DMS114 treated with DMSO at 0.1 percent for 48 hours (cell line): ENCODE data around the gene ARPC5L.
"Not testable (repeated sequence)": the region's sequence is repeated elsewhere in the genome, so short reads cannot be mapped to it uniquely, and the experiment has no call there.

Experiments used
- DNase-seq: peaks from one replicate; lab custom pipeline; 2025; ENCODE audit not compliant: unreplicated experiment; lab: John Stamatoyannopoulos, UW

The ARPC5L gene

DNA sequence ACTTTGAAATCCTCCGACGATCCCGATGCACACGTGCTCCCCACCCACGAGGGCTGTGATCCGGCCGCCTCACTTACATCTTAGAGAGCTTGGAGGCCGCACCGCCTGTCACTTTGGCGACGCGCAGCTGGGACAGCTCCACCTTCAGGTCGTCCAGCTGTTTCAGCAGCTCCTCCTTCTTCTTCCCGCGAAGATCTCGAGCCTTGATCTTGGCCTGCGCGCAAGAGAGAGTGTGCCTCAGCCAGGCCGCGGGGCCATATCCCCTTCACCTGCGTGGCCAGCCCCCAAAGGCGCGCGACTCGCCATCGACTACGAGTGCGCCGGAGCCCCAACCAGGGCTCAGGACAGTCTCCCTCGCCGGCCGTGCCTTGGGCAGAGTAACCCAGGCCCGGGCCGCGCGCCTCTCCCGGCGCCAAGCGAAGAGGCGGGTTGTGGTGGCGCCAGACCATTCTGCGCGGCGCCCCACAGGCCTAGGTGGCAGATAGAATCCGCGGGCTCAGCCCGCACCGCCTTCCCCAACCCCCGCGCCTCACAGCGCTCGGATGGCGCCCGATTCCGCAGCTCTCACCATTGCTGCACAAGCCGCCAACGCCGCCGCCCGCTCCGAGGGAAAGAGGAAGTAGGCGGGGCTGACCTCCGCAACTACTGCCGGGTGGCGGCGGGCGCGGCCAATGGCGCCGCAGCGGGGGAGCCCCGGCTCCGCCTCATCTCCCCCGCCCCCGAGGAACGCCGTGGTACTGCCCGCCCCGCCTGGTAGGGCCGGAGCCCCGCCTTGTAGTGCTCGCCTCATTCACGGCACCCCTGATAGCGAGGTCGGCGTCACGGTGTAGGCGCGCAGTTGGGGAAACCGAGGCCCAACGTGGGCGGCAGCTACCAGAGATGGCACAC is at the start of gene ARPC5L, which contains the start of gene RPL35:
TSS of gene ARPC5L (plus strand) at position 789 of the 888 bp plus-strand sequence. CDS start 7,161 bp downstream, outside the sequence.
TSS of gene RPL35 (minus strand) at position 616 of the 888 bp plus-strand sequence. CDS start at position 571, 45 bp downstream.
- peak; percentile 80 for DNase-seq

DNA sequence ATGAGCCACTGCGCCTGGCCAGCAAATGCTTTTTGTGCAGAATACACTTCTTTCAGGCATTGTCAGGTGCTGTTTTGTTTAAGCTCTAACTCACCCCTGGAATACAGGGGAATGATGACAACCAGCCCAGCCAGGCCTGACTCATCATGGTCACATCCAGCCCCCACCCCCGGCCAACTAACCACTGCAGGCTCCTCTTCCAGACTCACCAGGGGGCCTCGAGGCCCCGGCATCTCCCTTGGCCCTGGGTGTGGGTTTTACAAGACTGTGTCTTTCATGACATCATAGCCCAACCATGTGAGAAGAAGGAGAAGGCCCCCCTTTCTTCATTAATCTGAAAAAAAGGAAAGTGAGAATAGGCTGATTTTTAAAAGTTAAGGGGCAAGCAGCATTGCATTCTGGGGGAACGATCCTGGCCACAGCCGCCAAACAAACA is 49.5 kb upstream of the ARPC5L start:
- no peak for DNase-seq

DNA sequence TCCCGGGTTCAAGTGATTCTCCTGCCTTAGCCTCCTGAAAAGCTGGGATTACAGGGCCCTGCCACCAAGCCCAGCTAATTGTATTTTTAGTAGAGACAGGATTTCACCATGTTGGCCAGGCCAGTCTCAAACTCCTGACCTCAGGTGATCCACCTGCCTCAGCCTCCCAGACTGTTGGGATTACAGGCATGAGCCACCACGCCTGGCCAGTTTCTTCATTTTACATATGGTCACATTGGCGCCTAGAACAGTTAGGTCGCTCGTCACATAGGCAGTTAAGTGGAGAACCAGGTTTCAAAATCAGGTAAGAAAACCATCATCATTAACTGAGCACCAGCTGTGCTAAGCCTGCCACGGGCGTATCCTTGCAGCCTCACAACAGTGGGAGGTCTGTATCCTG is 48.9 kb upstream of the ARPC5L start:
- no peak for DNase-seq

DNA sequence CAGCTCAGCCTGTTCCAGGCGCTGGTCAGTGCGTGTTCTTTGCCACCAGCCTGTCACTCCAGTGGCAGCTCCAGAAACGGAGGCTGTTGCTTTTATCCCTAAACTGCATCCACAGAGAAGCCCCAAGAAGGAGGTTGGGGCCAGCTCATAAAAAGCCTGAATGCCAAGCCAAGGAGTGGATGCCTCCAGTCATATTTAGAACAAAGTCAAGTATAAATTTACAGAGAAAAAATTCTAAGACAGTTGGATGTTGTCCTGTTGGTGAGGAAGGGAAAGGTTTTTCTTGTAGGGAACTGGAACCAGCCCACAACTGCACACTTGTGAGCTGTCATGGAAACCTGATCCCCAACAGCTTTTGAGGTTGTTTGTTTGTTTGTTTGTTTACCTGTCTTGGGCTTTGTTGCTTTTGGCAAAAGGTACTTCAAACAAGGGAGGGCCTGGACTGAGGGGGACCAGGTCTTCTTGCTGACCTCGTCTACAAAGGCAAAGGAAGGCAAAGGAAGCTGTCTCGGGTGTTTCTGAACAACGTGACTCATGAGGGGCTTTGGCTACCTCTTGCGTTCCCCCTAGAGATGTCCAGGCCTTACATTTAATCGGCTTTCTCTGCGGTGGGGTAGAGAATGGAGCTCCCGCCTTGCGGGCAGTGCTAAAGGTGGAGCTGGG is 48.3 kb upstream of the ARPC5L start:
- DNase-seq, result no peak

DNA sequence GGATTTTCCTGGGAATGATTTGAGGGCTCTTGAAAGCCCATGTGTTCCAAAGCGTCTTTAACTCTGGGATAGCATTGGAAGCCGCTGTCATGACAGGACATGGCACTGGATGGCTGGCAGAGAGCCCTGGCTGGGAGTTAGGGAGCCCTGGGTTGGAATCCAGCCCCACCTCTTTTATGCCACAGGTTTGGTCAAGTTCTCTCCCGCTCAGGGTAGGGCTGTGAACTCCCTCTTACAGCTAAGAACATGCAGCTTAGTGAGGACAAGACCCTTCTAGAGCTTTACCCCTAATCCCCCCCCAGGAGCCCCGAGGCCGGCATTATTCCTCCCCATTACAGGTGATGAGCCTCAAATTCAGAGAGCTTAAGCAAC is 47.8 kb upstream of the ARPC5L start:
- DNase-seq, result no peak

DNA sequence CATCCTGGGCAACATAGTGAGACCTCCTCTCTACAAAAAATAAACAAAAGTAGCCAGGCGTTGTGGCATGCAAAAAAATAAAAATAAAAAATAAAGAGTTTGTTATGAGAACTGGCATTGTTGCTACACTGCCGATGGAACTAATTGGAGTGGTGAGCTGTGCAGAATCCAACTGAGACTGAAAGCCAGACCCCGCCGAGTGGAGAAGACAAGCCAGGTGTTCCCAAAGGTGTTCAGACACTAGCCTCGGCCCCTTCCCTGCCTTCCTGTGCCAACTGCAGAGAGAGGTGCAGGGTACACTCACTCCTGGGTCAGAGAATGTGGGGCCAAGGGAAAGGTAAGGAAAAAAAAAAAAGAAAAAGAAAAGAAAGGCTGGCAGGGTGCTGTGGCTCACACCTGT is 46.3 kb upstream of the ARPC5L start:
- DNase-seq, result no peak

DNA sequence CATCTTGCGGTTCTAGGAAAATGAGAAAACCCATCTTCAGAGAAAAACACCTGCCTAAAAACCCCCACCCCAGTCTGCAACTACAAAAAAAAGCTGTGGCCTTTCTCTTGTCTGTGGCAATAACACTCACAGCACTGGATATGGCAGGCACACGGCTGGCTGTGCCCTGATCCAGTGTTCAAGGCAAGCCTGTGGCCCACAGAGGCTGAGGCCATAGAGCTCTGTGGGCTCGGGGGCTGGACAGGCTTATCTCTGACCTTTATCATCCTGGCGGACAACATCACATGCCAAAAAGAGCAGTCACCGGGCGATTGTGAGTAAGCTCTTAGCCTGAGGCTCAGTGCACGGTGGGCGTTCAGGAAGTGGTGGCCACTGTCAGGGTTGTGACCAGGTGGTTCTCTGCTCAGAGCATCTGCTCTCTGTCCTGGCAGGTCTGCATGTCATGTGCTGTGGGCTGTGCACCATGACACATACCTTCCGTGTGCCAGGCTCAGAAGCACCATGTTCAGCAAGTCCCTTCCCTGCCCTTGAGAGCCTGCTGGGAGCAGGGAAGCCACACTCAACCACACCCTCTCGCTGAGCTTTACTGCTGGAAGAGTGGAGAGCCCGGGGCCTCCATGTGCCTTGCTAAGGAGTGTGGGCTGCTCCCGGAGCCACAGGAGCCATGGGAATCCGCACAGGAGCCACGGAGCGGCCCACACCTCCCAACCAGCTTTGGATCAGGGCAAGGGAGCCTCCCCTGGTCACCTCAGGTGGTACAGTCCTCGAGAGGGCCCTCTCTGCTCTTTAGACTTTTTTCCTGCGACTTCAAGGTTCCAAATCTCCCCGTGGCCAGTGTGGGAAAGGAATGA is 43.3 kb upstream of the ARPC5L start:
- no peak for DNase-seq

DNA sequence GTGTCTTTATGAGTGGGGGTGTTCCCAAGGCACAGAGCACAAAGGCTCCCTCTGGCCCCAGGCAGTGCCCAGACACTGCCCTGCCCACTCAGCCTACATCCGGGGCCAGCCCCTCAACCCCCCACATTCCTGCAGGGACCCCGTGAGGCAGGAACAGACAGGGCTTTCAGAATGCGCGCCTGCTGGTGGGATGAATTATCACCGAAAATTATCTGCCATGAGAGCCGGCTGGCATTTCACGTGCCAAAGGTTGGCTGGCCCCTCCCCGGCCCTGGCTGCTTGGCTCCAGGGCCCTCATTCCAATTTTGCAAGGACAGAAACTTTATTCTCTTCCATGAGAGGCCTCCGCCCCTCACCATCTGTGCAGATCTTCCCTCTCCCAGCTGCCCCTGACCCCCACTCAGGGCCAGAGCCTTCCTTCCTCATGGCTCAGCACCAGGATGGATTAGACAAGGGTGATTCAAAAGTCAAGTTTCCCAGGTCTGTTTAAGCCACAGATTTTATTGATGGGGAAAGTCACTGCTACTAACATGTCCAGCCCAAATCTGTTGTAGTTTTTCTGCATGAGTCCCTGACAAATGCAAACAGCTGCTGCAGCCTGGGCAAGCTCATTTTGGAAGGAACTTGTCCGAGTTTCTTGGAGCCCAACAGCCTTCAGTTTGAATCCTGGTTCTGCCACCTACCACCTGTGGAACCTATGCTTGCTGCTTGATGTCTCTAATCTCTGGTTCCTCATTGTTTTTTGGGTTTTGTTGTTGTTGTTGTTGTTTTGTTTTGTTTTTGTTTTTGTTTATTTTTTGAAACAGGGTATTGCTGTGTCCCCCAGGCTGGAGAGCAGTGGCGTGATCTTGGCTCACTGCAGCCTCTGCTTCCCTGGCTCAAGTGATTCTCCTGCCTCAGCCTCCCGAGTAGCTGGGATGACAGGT is 41.0 kb upstream of the ARPC5L start:
- DNase-seq, result no peak

DNA sequence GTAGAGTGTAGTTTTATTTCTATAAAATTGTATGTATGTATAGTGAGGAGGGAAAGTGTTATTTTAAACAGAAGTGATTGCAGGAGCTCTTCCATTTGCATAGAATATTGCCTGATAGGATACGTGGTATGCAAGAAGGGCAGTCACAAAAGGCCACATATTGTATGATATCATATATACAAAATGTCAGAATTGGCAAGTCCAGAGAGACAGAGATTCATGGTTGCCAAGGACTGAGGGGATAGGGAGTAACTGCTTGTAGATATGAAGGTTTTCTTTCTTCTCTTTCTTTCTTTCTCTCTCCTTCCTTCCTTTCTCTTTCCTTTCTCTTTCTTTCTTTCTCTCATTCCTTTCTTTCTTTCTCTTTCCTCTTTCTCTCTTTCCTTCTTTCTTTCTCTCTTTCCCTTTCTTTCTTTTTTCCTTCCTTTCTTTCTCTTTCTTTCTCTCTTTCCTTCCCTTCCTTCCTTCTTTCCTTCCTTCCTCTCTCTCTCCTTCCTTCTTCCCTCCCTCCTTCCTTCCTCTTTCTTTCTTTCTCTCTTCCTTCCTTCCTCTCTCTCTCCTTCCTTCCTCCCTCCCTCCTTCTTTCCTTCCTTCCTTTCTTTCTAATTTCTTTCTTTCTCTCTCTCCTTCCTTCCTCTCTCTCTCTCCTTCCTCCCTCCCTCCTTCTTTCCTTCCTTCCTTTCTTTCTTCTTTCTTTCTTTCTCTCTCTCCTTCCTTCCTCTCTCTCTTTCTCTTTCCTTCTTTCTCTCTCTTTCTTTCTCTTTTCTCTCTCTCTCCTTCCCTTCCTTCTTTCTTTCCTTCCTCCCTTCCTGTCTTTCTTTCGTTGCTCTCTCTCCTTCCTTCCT is 33.2 kb upstream of the ARPC5L start:
- no peak for DNase-seq

DNA sequence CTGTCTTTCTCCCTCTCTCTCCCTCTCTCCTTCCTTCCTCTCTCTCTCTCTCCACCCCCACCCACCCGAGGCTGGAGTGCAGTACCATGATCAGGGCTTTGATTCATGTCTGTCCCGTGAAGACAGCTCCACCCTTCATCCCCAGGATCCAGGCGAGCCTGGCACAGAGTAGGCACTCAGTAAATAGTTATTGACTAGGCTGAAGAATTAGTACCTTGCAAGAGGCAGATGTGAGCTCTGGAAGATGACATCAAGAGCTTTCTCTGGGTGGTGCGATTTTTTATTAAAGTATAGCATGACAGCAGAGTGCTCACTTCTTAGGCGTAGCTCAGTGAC is 32.6 kb upstream of the ARPC5L start:
- no peak for DNase-seq

DNA sequence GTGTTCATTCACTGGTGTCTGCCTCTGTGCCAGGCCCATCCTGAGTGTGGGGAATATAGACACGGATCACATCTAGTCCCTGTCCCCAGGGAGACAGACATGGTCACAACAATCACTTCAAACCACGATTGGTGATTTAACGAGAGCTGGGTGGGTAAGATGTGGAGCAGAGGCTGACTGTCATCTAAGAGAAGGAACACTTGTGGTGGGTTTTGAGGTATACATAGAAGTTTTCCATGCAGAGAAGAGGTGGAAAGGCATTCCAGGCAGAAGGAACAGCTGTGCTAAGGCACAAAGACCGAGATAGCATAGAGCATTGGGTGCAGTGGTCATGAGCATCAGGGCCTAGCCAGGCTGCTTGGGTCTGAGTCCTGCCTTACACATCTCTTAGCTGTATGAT is 31.3 kb upstream of the ARPC5L start:
- DNase-seq, result no peak

DNA sequence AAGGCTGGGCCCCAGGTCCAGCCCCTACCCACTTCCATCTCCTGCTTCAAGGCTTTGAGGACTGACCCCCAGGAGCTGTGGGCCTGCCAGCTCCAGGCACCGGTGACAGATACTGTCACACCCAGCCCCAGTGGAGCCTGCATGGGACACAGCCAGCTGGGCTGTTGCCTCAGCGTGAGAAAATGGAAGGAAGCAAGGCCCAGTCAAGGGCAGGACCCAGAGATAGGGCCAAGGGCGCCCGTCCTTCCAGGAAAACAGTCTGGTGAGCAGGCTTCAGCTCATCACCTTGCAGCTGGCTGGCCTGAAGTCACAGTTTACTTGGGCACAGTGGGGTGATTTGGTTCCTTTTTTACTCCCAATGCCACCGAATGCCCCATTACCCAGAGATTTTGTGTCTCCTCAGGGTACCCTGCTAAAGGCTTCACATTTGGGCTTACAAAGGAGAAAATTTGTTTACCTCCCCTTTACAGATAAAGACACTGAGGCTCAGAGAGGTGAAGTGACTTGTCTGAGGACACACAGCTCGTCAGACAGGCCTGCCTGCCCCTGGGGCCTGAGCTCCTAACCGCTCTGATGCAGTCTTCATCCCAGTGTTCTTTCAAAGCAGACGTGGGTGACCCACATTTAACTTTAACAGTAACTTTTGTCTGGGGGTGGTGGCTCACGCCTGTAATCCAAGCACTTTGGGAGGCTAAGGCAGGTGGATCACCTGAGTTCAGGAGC is 30.1 kb upstream of the ARPC5L start:
- no peak for DNase-seq

DNA sequence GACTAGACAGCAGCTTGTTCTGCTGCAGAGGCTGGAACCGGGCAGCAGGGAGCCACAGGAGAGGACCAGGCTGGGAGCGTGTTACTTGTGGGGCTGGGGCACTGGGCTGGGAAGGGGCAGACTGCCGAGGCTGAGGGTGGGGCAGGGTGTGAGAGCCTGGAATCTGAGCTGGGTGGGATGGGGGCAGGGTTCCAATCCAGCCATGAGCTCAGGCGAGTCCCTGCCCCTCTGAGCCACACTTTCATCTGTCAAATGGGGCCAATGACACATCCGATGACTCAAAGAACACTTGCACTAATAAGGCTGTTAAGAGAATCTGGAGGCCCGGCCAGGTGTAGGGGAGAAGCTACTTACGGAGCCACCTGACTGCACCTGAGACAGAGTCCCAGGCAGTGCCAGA is 27.3 kb upstream of the ARPC5L start:
- DNase-seq, result no peak

DNA sequence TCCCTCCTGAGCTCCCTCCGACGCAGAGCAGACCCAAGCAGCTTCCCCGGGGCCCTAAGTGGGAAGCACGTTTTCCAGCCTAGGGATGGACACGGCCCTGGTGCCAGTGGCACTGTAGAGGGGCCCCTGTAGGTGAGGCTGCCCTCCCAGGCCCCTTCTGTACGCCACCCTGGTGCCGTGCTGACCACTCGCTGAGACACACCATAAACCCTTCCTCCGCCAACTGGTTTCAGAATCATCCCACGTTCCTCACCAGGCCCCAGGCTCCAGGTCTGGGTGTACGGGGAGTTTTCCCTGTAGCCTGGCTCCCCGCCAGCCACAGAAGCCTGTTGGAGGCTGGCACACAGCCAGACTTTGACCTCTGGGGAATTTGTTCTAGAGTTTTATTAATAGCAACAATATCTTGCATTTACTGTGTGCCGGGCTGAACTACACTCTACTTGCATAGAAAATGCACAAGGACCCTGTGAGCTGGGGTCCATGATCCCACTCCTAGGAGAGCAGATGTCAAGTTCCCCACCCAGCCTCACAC is 26.8 kb upstream of the ARPC5L start:
- no peak for DNase-seq

DNA sequence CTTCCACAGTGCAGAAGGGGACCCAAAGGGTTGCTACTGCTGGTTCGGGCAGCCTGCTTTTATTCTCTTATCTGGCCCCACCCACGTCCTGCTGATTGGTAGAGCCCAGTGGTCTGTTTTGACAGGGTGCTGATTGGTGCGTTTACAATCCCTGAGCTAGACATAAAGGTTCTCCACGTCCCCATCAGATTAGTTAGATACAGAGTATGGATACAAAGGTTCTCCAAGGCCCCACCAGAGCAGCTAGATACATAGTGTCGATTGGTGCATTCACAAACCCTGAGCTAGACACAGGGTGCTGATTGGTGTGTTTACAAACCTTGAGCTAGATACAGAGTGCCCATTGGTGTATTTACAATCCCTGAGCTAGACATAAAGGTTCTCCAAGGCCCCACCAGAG is 23.8 kb upstream of the ARPC5L start:
- not testable (repeated sequence) for DNase-seq

DNA sequence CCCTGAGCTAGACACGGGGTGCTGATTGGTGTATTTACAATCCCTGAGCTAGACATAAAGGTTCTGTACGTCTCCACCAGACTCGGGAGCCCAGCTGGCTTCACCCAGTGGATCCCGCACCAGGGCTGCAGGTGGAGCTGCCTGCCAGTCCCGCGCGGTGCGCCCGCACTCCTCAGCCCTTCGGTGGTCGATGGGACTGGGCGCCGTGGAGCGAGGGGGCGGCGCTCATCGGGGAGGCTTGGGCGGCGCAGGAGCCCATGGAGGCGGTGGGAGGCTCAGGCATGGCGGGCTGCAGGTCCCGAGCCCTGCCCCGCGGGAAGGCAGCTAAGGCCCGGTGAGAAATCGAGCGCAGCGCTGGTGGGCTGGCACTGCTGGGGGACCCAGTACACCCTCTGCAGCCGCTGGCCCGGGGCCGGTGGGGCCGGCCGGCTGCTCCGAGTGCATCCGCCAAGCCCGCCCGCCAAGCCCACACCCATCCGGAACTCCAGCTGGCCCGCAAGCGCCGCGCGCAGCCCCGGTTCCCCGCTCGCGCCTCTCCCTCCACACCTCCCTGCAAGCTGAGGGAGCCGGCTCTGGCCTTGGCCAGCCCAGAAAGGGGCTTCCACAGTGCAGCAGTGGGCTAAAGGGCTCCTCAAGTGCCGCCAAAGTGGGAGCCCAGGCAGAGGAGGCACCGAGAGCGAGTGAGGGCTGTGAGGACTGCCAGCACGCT is 23.2 kb upstream of the ARPC5L start:
- DNase-seq, result not testable (repeated sequence)

DNA sequence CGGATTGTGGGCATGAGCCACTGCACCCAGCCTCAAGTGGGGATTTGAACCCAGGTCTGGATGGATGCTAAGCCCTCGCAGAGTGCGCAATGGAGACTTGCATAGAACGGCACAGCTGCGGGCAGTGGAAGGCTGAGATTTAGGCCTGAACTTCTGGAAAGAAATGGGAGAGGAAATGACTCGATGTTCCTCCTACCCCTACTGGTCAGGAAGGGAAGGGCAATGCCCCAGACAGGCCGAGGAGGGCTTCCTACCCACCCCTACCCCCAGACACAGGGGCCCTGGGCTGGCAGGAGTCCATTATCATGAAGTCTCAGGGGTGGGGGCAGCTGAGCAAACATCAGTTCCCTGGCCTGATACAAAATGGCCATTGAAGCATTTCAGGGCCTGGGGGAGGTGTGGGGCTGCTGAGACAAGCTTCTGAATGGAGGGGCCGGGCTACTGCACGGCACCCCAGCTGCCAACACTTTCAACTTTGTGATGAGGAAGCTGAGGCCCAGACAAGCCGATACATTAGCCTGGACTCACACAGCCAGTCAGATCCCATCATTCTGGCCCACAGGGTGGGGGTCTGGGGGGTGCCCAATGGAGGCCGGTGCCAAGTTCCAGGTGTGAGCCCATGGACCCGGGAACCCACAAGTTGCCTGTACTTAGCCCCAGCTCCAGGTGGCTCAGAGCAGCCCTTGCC is 22.2 kb upstream of the ARPC5L start:
- DNase-seq, result no peak
